GM12878 (cell line): ENCODE data around the gene LMNB1. TPM values are rescaled to one million over a fixed set of nuclear protein-coding genes. Genes with fewer than 3 reads are reported as not detected.
A peak's percentile ranks its signal among the peaks of the same experiment; 100 is the strongest.

Source experiments
- ATF7 ChIP-seq: fragments of 450-650 bp; IDR thresholded peaks from 2 replicates; pipeline ENCODE4 v1.6.1; 2016; ENCODE audit warnings: low read depth, mild to moderate bottlenecking
- EP300 ChIP-seq, 2 experiments: fragments of 150-350 bp in 1 of 2; IDR thresholded peaks; 2 replicates each; pipeline ENCODE4 v1.6.1; 2011 to 2012; ENCODE audit warnings: low read depth in 2 of 2, low read length in 2 of 2, borderline replicate concordance in 1 of 2, improper control_type of control experiment in 1 of 2, inconsistent platforms in 1 of 2; ENCODE audit not compliant: control insufficient read depth in 1 of 2
- ETV6 ChIP-seq, 2 experiments: fragments of 450-650 bp in 1 of 2; IDR thresholded peaks in 1 of 2; conservative IDR thresholded peaks in 1 of 2; 2 replicates each; pipeline ENCODE4 v1.6.1; 2014; ENCODE audit warnings: antibody characterized with exemption in 1 of 2, borderline replicate concordance in 1 of 2, low read depth in 1 of 2, mild to moderate bottlenecking in 1 of 2, moderate library complexity in 1 of 2
- EZH2 ChIP-seq: IDR thresholded peaks from 2 replicates; pipeline ENCODE4 v1.6.1; 2012; ENCODE audit warnings: low read depth, mild to moderate bottlenecking, control low read depth, inconsistent platforms, low read length, borderline replicate concordance; ENCODE audit not compliant: control insufficient read depth
- HDAC2 ChIP-seq: fragments of 200-600 bp; sonication (generic); IDR thresholded peaks from 2 replicates; pipeline ENCODE4 v1.6.1; 2017
- IKZF1 ChIP-seq: fragments of 450-650 bp; conservative IDR thresholded peaks from 2 replicates; pipeline ENCODE4 v1.6.1; 2017; ENCODE audit warnings: antibody characterized with exemption, mild to moderate bottlenecking
- MYB ChIP-seq: fragments of 150-350 bp; IDR thresholded peaks from 2 replicates; pipeline ENCODE4 v1.6.1; 2014; ENCODE audit warnings: mild to moderate bottlenecking, low read depth, low read length, borderline replicate concordance
- NBN ChIP-seq: fragments of 450-650 bp; IDR thresholded peaks from 2 replicates; pipeline ENCODE4 v1.6.1; 2016
- NR2F1 ChIP-seq: fragments of 450-650 bp; conservative IDR thresholded peaks from 2 replicates; pipeline ENCODE4 v1.6.1; 2017; ENCODE audit warnings: mild to moderate bottlenecking
- POLR2AphosphoS2 ChIP-seq: IDR thresholded peaks from 2 replicates; pipeline ENCODE4 v1.6.1; 2011; ENCODE audit warnings: low read depth, mild to moderate bottlenecking, low read length, improper control_type of control experiment, moderate library complexity
- RELA ChIP-seq: fragments of 450-650 bp; IDR thresholded peaks from 2 replicates; pipeline ENCODE4 v1.8.0; 2014; ENCODE audit warnings: borderline replicate concordance; ENCODE audit not compliant: partially characterized antibody
- RUNX3 ChIP-seq: IDR thresholded peaks from 2 replicates; pipeline ENCODE4 v1.6.1; 2012; ENCODE audit warnings: low read length, inconsistent platforms
- SMAD5 ChIP-seq: IDR thresholded peaks from 2 replicates; pipeline ENCODE4 v1.6.1; 2016; ENCODE audit warnings: antibody characterized with exemption, low read depth
- SRF ChIP-seq, 2 experiments: IDR thresholded peaks; 2 replicates each; pipeline ENCODE4 v1.6.1; 2011; ENCODE audit warnings: low read depth in 2 of 2, low read length in 2 of 2, mild to moderate bottlenecking in 1 of 2, moderate library complexity in 1 of 2
- TCF12 ChIP-seq: IDR thresholded peaks from 2 replicates; pipeline ENCODE4 v1.6.1; 2011; ENCODE audit warnings: low read depth, mild to moderate bottlenecking, low read length
- YBX1 ChIP-seq: fragments of 450-650 bp; IDR thresholded peaks from 2 replicates; pipeline ENCODE4 v1.6.1; 2016; ENCODE audit warnings: antibody characterized with exemption
- ZNF217 ChIP-seq: fragments of 450-650 bp; IDR thresholded peaks from 2 replicates; pipeline ENCODE4 v1.6.1; 2017; ENCODE audit warnings: antibody characterized with exemption, mild to moderate bottlenecking
- polyA plus RNA-seq, 11 experiments: library from polyadenylated mRNA; depleted of rRNA in 4 of 11; unstranded in 6 of 11; stranded (reverse) in 5 of 11; fragments of >200 nt; fragmentation: Nextera tagmentation in 4 of 11; fragmentation: Illumina TruSeq in 1 of 11; extraction: Ambion mirVana in 4 of 11; extraction: Trizol in 1 of 11; gene quantifications; 1 replicate in 1 of 11; 2 replicates in 10 of 11; pipeline versions ENCODE4 v1.2.1 to v1.2.3, GENCODE V29; 2011 to 2016; ENCODE audit warnings: inconsistent platforms in 2 of 11, missing spikeins in 2 of 11, low read depth in 1 of 11
- total RNA-seq, 4 experiments: library from RNA; depleted of rRNA in 3 of 4; stranded (reverse); fragments of >200 nt in 3 of 4; fragmentation: Illumina TruSeq in 1 of 4; extraction: Trizol in 1 of 4; gene quantifications; 2 replicates each; pipeline versions ENCODE4 v1.2.1 to v1.2.3, GENCODE V29; 2013 to 2021
- TF ChIP-seq, protein P1 (sequence below): IDR thresholded peaks from 2 replicates; pipeline ENCODE4 v1.6.1; 2012; ENCODE audit warnings: low read depth, low read length, improper control_type of control experiment
- TF ChIP-seq, protein P2 (sequence below): fragments of 450-650 bp; IDR thresholded peaks from 2 replicates; pipeline ENCODE4 v1.6.1; 2016; ENCODE audit warnings: mild to moderate bottlenecking
- TF ChIP-seq, protein P3 (sequence below): fragments of 450-650 bp; formaldehyde crosslinking; IDR thresholded peaks from 2 replicates; pipeline ENCODE4 v1.4.0; 2022; ENCODE audit warnings: mild to moderate bottlenecking, moderate library complexity
- TF ChIP-seq, protein P4 (sequence below): fragments of 450-650 bp; IDR thresholded peaks from 2 replicates; pipeline ENCODE4 v1.6.1; 2018; ENCODE audit warnings: borderline replicate concordance, mild to moderate bottlenecking; ENCODE audit not compliant: partially characterized antibody

The LMNB1 gene
- total and polyA plus RNA-seq, 10 of the 15 experiments (the other 5 are each of a cell fraction or from before 2014, with no cell fraction given) = 7.0 to 185 (median 86.4) TPM

DNA sequence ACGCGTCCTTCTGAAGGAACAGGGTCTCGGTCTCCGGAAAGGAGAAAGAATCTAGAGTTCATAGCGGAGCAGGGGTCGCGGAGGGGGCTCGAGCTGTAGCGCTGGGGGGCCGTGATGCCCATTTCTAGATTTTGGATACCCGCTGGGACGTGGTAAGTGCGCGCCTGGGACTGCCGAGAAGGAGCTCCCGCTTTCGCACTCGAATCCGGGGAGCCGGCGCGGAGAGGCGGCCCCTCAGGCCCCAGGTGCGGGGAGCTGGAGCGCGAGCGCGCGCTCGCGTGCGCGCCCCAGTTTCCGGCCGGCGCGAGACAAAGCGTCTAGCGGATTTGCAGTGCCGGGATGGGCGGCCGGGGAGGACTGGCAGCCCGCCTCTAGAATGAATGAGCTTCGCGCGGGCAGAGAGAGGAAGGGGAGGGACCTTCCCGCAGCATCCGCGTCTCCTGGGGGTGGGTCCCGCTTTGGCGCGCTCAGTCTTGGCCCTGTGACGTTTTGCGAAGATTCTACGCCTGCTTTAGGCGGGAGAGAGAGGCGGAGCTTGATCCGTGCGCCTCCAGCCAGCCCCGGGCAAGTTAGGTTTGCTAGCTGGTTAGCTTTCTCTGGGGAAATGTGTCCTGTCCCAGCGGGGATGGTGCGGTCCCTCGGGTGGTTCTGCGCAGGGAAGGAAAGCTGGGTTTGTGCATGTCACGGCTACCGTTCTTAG lies 1.2 kb downstream of the LMNB1 start (continued):
- TF ChIP-seq SRF (IDR thresholded peaks at IDR 0.05; ENCODE audit: low read depth in 2 of 2, low read length in 2 of 2) (peak; percentile 60 to 61; a peak in 3 of 4 replicates), RELA (no peak), ETV6 (conservative IDR thresholded peaks at IDR 0.05 in 1 of 2, IDR thresholded peaks at IDR 0.05 in 1 of 2; ENCODE audit: borderline replicate concordance in 1 of 2, low read depth in 1 of 2) (0 out of 4 replicates have a peak, but pooled peaks of 1 of the 2 experiments have one; percentile 27), ATF7 (0 out of 2 replicates have a peak, but pooled peaks have one; percentile 29), EZH2 (no peak), MYB (no peak), IKZF1 (0 out of 2 replicates have a peak, but pooled peaks have one; percentile 22), RUNX3 (peak; percentile 5; the same call in 1 of the 2 replicates), EP300 (IDR thresholded peaks at IDR 0.05; ENCODE audit: borderline replicate concordance in 1 of 2, control insufficient read depth in 1 of 2, low read depth in 2 of 2, low read length in 2 of 2) (peak in 1 of 2 experiments; percentile 12; a peak in 1 of 4 replicates), ZNF217 (no peak), POLR2AphosphoS2 (peak; percentile 87; the same call in 1 of the 2 replicates), NR2F1 (no peak), NBN (peak; percentile 84), YBX1 (no peak), TCF12 (peak; percentile 77; the same call in 1 of the 2 replicates), HDAC2 (no peak), SMAD5 (peak; percentile 74)
- TF ChIP-seq, protein P1, sequence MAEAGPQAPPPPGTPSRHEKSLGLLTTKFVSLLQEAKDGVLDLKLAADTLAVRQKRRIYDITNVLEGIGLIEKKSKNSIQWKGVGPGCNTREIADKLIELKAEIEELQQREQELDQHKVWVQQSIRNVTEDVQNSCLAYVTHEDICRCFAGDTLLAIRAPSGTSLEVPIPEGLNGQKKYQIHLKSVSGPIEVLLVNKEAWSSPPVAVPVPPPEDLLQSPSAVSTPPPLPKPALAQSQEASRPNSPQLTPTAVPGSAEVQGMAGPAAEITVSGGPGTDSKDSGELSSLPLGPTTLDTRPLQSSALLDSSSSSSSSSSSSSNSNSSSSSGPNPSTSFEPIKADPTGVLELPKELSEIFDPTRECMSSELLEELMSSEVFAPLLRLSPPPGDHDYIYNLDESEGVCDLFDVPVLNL = peak; percentile 81
- TF ChIP-seq, protein P2, sequence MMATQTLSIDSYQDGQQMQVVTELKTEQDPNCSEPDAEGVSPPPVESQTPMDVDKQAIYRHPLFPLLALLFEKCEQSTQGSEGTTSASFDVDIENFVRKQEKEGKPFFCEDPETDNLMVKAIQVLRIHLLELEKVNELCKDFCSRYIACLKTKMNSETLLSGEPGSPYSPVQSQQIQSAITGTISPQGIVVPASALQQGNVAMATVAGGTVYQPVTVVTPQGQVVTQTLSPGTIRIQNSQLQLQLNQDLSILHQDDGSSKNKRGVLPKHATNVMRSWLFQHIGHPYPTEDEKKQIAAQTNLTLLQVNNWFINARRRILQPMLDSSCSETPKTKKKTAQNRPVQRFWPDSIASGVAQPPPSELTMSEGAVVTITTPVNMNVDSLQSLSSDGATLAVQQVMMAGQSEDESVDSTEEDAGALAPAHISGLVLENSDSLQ = peak; percentile 94
- TF ChIP-seq, protein P3, sequence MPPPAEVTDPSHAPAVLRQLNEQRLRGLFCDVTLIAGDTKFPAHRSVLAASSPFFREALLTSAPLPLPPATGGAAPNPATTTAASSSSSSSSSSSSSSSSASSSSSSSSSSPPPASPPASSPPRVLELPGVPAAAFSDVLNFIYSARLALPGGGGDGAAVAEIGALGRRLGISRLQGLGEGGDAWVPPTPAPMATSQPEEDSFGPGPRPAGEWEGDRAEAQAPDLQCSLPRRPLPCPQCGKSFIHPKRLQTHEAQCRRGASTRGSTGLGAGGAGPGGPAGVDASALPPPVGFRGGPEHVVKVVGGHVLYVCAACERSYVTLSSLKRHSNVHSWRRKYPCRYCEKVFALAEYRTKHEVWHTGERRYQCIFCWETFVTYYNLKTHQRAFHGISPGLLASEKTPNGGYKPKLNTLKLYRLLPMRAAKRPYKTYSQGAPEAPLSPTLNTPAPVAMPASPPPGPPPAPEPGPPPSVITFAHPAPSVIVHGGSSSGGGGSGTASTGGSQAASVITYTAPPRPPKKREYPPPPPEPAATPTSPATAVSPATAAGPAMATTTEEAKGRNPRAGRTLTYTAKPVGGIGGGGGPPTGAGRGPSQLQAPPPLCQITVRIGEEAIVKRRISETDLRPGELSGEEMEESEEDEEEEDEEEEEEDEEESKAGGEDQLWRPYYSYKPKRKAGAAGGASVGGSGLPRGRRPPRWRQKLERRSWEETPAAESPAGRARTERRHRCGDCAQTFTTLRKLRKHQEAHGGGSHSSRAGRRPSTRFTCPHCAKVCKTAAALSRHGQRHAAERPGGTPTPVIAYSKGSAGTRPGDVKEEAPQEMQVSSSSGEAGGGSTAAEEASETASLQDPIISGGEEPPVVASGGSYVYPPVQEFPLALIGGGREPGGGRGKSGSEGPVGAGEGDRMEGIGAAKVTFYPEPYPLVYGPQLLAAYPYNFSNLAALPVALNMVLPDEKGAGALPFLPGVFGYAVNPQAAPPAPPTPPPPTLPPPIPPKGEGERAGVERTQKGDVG (CRISPR knock-in tag) = no peak
- TF ChIP-seq, protein P4, sequence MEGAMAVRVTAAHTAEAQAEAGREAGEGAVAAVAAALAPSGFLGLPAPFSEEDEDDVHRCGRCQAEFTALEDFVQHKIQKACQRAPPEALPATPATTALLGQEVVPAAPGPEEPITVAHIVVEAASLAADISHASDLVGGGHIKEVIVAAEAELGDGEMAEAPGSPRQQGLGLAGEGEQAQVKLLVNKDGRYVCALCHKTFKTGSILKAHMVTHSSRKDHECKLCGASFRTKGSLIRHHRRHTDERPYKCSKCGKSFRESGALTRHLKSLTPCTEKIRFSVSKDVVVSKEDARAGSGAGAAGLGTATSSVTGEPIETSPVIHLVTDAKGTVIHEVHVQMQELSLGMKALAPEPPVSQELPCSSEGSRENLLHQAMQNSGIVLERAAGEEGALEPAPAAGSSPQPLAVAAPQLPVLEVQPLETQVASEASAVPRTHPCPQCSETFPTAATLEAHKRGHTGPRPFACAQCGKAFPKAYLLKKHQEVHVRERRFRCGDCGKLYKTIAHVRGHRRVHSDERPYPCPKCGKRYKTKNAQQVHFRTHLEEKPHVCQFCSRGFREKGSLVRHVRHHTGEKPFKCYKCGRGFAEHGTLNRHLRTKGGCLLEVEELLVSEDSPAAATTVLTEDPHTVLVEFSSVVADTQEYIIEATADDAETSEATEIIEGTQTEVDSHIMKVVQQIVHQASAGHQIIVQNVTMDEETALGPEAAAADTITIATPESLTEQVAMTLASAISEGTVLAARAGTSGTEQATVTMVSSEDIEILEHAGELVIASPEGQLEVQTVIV = peak; percentile 30
